T-cell (primary cell): ENCODE results near the gene SCGB2B2. TPM values are rescaled to one million over a fixed set of nuclear protein-coding genes. Genes with fewer than 3 reads are reported as not detected.
"Not testable (repeated sequence)": the region's sequence is repeated elsewhere in the genome, so short reads cannot be mapped to it uniquely, and the experiment has no call there.

Experiments
- ATAC-seq, 4 experiments: fragments of 200-7000 bp in 3 of 4; fragments of 150-1000 bp in 1 of 4; cut with Tn5 transposase; replicated peaks in 1 of 4; 1 replicate in 3 of 4; 2 replicates in 1 of 4; pipeline ENCODE4 v1.10.0; 2021; ENCODE audit warnings: moderate library complexity in 3 of 4, mild to moderate bottlenecking in 2 of 4, moderate number of reproducible peaks in 1 of 4
- CTCF ChIA-PET, 2 donors: fragments of 300-600 bp; sonication (Branson Sonifier 250); formaldehyde crosslinking; loops; one replicate each; lab custom pipeline; 2022; ENCODE audit warnings: antibody characterized with exemption in 2 of 2; lab: Charles Lee
- POLR2A ChIA-PET, 2 donors: fragments of 300-600 bp; sonication (Branson Sonifier 250); formaldehyde crosslinking; loops; one replicate each; lab custom pipeline; 2022; ENCODE audit warnings: antibody characterized with exemption in 2 of 2; lab: Charles Lee
- DNase-seq, 35 experiments: peaks; one replicate each; pipeline versions ENCODE4 v3.0.0 to v3.0.0-alpha.2; 2013 to 2023
- H3K27ac ChIP-seq: one replicate; pipeline ENCODE4 v1.5.1; 2013; ENCODE audit warnings: low read length
- H3K27me3 ChIP-seq, 2 experiments: replicated peaks in 1 of 2; 1 replicate in 1 of 2; 2 replicates in 1 of 2; pipeline versions ENCODE4 v1.6.1 to v1.7.0; 2013; ENCODE audit warnings: low read length in 1 of 2, mixed read lengths in 1 of 2; ENCODE audit not compliant: control insufficient read depth in 2 of 2, insufficient read depth in 2 of 2; ENCODE audit errors: extremely low read depth in 1 of 2
- H3K36me3 ChIP-seq, 2 donors: 1 replicate in 1 of 2; 2 replicates in 1 of 2; pipeline versions ENCODE4 v1.6.1 to v1.7.0; 2013; ENCODE audit warnings: low read length in 1 of 2; ENCODE audit not compliant: control insufficient read depth in 2 of 2, insufficient read depth in 1 of 2; ENCODE audit errors: extremely low read depth in 1 of 2
- H3K4me1 ChIP-seq, 2 experiments: 1 replicate in 1 of 2; 2 replicates in 1 of 2; pipeline versions ENCODE4 v1.6.1 to v1.7.0; 2013; ENCODE audit warnings: low read length in 2 of 2, mixed read lengths in 1 of 2; ENCODE audit not compliant: insufficient read depth in 2 of 2, control insufficient read depth in 1 of 2; ENCODE audit errors: extremely low read depth in 1 of 2
- H3K4me3 ChIP-seq, 2 donors: 1 replicate in 1 of 2; 2 replicates in 1 of 2; pipeline versions ENCODE4 v1.5.1 to v1.7.0; 2013; ENCODE audit warnings: mild to moderate bottlenecking in 2 of 2, low read length in 1 of 2, moderate library complexity in 1 of 2; ENCODE audit not compliant: control insufficient read depth in 1 of 2; ENCODE audit errors: extremely low read depth in 1 of 2
- H3K9me3 ChIP-seq: 2 replicates; pipeline ENCODE4 v1.7.0; 2013
- H3K27ac Mint-ChIP-seq, 2 donors: one replicate each; pipeline ENCODE4 v1.8.0; 2020 to 2021; ENCODE audit warnings: mild to moderate bottlenecking in 2 of 2, mixed read lengths in 2 of 2
- H3K27me3 Mint-ChIP-seq, 2 donors: one replicate each; pipeline ENCODE4 v1.8.0; 2021 to 2022; ENCODE audit warnings: mixed read lengths in 2 of 2
- H3K36me3 Mint-ChIP-seq: one replicate; pipeline ENCODE4 v1.8.0; 2021; ENCODE audit warnings: mixed read lengths
- H3K4me1 Mint-ChIP-seq, 3 donors: one replicate each; pipeline ENCODE4 v1.8.0; 2020 to 2022; ENCODE audit warnings: mixed read lengths in 3 of 3, mild to moderate bottlenecking in 1 of 3
- H3K4me3 Mint-ChIP-seq, 3 donors: one replicate each; pipeline ENCODE4 v1.8.0; 2020 to 2022; ENCODE audit warnings: mild to moderate bottlenecking in 3 of 3, mixed read lengths in 3 of 3, moderate library complexity in 3 of 3
- H3K9me3 Mint-ChIP-seq, 3 donors: one replicate each; pipeline ENCODE4 v1.8.0; 2020 to 2022; ENCODE audit warnings: mixed read lengths in 3 of 3
- WGBS: methylation state at CpG from one replicate; pipeline ENCODE4 v1.1.5; 2013; ENCODE audit warnings: missing lambda C conversion rate; ENCODE audit not compliant: insufficient coverage; 5-methylcytosine and 5-hydroxymethylcytosine counted together
- total RNA-seq, 35 experiments: library from RNA in 6 of 35; stranded (reverse) in 6 of 35; fragments of 120-200 nt in 1 of 35; gene quantifications; one replicate each; pipeline versions ENCODE4 v1.2.1 to v1.2.4 and lab custom pipeline; 2013 to 2026

SCGB2B2 gene
- total RNA-seq, 5 donors from 2014 or later (not counting 1 experiment from before 2014, with no cell fraction given): 0.16 to 1.4 (median 0.64) TPM

GRCh38 chr19:34687348-34687747 is 10.4 kb upstream of the SCGB2B2 start:
- Mint-ChIP-seq H3K36me3 (peaks cover 40% of the 10 kb centered on the region), H3K9me3 (peaks cover 10 to 69% (median 58%) of the 10 kb centered on the region in 3 donors), H3K4me3 (no peak overlapping the region), H3K27ac (no peak overlapping the region), H3K27me3 (peaks cover 7 to 17% of the 10 kb centered on the region in 2 donors), H3K4me1 (no peaks in the 10 kb centered on the region)
- no peaks in the 10 kb centered on the region for H3K27me3 ChIP-seq
- H3K36me3 ChIP-seq: peaks cover 0 to 16% of the 10 kb centered on the region in 2 donors
- H3K9me3 ChIP-seq: peaks cover 21% of the 10 kb centered on the region
- ChIA-PET CTCF (no interaction called here), POLR2A (no interaction called here)
- WGBS: 70% methylated on average over 2 of the region's 2 CpGs
- no peaks in the 10 kb centered on the region for H3K4me1 ChIP-seq
- H3K27ac ChIP-seq: no peak overlapping the region
- peak overlapping the region in 1 of 2 donors; percentile 23 for H3K4me3 ChIP-seq
- DNase-seq: no peak
- ATAC-seq: no peak

- Mint-ChIP-seq H3K36me3 (peaks cover 49% of the 10 kb centered on the region), H3K9me3 (peaks cover 10 to 73% (median 60%) of the 10 kb centered on the region in 3 donors), H3K27me3 (peaks cover 3 to 8% of the 10 kb centered on the region in 2 donors), H3K4me1 (no peaks in the 10 kb centered on the region), H3K4me3 (no peak overlapping the region), H3K27ac (no peak overlapping the region)
- POLR2A ChIA-PET: no interaction called here
- H3K36me3 ChIP-seq: peaks cover 0 to 20% of the 10 kb centered on the region in 2 donors
- H3K4me3 ChIP-seq: no peak overlapping the region
- no peak for DNase-seq
- H3K4me1 ChIP-seq: no peaks in the 10 kb centered on the region
- ATAC-seq: no peak
- CTCF ChIA-PET: no interaction called here
- H3K27me3 ChIP-seq: no peaks in the 10 kb centered on the region
- 100% methylated on average over 2 of the region's 5 CpGs for WGBS
- H3K27ac ChIP-seq: no peak overlapping the region
- H3K9me3 ChIP-seq: peaks cover 21% of the 10 kb centered on the region
These were observed 9.5 kb upstream of the SCGB2B2 start for GRCh38 chr19:34686455-34686854.

- H3K27ac ChIP-seq, POLR2A ChIA-PET, H3K4me1 Mint-ChIP-seq, H3K4me3 Mint-ChIP-seq, H3K4me3 ChIP-seq, H3K27me3 Mint-ChIP-seq, ATAC-seq, H3K27ac Mint-ChIP-seq, H3K27me3 ChIP-seq, DNase-seq, H3K4me1 ChIP-seq: not testable (repeated sequence)
- Mint-ChIP-seq H3K36me3 (peaks cover 59% of the 10 kb centered on the region), H3K9me3 (peaks cover 10 to 74% (median 58%) of the 10 kb centered on the region in 3 donors)
- WGBS: no CpG with 5 or more reads among the region's 5 CpGs
- Histone ChIP-seq H3K9me3 (peaks cover 21% of the 10 kb centered on the region), H3K36me3 (peaks cover 0 to 29% of the 10 kb centered on the region in 2 donors)
- CTCF ChIA-PET: interaction anchor here in 1 of 2 donors (0.6 kb wide), 1 partner anchor 46 kb away, joined by 3 read pairs; no protein-coding TSS in a partner anchor
These were observed 8.3 kb upstream of the SCGB2B2 start for GRCh38 chr19:34685266-34685665.

- 96% methylated on average over 7 of the region's 9 CpGs for WGBS
- H3K27me3 Mint-ChIP-seq: no peaks in the 10 kb centered on the region
- H3K4me1 ChIP-seq: peaks cover 6 to 19% of the 10 kb centered on the region in 2 experiments
- H3K36me3 Mint-ChIP-seq: peaks cover 74% of the 10 kb centered on the region
- H3K9me3 Mint-ChIP-seq: peaks cover 6 to 55% (median 41%) of the 10 kb centered on the region in 3 donors
- ATAC-seq: no peak
- H3K36me3 ChIP-seq: peaks cover 5 to 42% of the 10 kb centered on the region in 2 donors
- no peak for DNase-seq
- H3K4me3 Mint-ChIP-seq: no peak overlapping the region
- ChIA-PET CTCF (no interaction called here), POLR2A (no interaction called here)
- H3K27ac Mint-ChIP-seq: no peak overlapping the region
- H3K27me3 ChIP-seq: no peaks in the 10 kb centered on the region
- peaks cover 23 to 32% (median 28%) of the 10 kb centered on the region in 3 donors for H3K4me1 Mint-ChIP-seq
- peaks cover 10% of the 10 kb centered on the region for H3K9me3 ChIP-seq
- no peak overlapping the region for H3K27ac ChIP-seq
- no peak overlapping the region for H3K4me3 ChIP-seq
These were observed 4.5 kb upstream of the SCGB2B2 start for GRCh38 chr19:34681478-34681877.

- H3K36me3 Mint-ChIP-seq: peaks cover 45% of the 10 kb centered on the region
These were observed 1.5 kb upstream of the SCGB2B2 start for GRCh38 chr19:34678421-34678820.

GRCh38 chr19:34678085-34678412 is 1.1 kb upstream of the SCGB2B2 start:
- peaks cover 6 to 11% of the 10 kb centered on the region in 2 donors for H3K27me3 Mint-ChIP-seq
- WGBS: 12% methylated on average over 13 of the region's 20 CpGs
- peaks cover 27 to 34% (median 34%) of the 10 kb centered on the region in 3 donors for H3K4me1 Mint-ChIP-seq
- POLR2A ChIA-PET: interaction anchor here in 1 of 2 donors (0.6 kb wide), 1 partner anchor 15 kb away, joined by 3 read pairs; no protein-coding TSS in a partner anchor
- peaks cover 0 to 3% of the 10 kb centered on the region in 2 experiments for H3K27me3 ChIP-seq
- H3K36me3 Mint-ChIP-seq: peaks cover 41% of the 10 kb centered on the region
- ATAC-seq (no peak), DNase-seq (no peak)
- CTCF ChIA-PET: interaction anchor here (0.7 to 1.2 kb wide), 2 partner anchors 24 to 38 kb away, joined by 4 to 7 read pairs; no protein-coding TSS in a partner anchor
- H3K36me3 ChIP-seq: peaks cover 5 to 33% of the 10 kb centered on the region in 2 donors
- H3K4me1 ChIP-seq: peaks cover 9 to 23% of the 10 kb centered on the region in 2 experiments
- H3K27ac Mint-ChIP-seq: peak overlapping the region; percentile 86 to 100
- H3K27ac ChIP-seq: peak overlapping the region; percentile 87
- peak overlapping the region; percentile 82 to 95 for H3K4me3 ChIP-seq
- H3K4me3 Mint-ChIP-seq: peak overlapping the region; percentile 93 to 98 (median 98)
- no peaks in the 10 kb centered on the region for H3K9me3 ChIP-seq
- peaks cover 6 to 28% (median 22%) of the 10 kb centered on the region in 3 donors for H3K9me3 Mint-ChIP-seq

More at GRCh38 chr19:34678421-34678820, 1.5 kb upstream of the SCGB2B2 start:
- Histone ChIP-seq H3K4me3 (peak overlapping the region; percentile 82 to 95), H3K9me3 (no peaks in the 10 kb centered on the region), H3K36me3 (peaks cover 5 to 37% of the 10 kb centered on the region in 2 donors), H3K4me1 (peaks cover 9 to 23% of the 10 kb centered on the region in 2 experiments), H3K27ac (no peak overlapping the region), H3K27me3 (peaks cover 0 to 3% of the 10 kb centered on the region in 2 experiments)
- Mint-ChIP-seq H3K4me1 (peaks cover 27 to 34% (median 34%) of the 10 kb centered on the region in 3 donors), H3K4me3 (peak overlapping the region; percentile 93 to 98 (median 98)), H3K27ac (peak overlapping the region in 1 of 2 donors; percentile 65), H3K9me3 (peaks cover 6 to 29% (median 24%) of the 10 kb centered on the region in 3 donors), H3K27me3 (peaks cover 6 to 7% of the 10 kb centered on the region in 2 donors)
- ATAC-seq: no peak
- CTCF ChIA-PET: interaction anchor here in 1 of 2 donors (0.7 kb wide), 1 partner anchor 24 kb away, joined by 7 read pairs; no protein-coding TSS in a partner anchor
- no peak for DNase-seq
- POLR2A ChIA-PET: no interaction called here
- WGBS: 74% methylated on average over 10 of the region's 10 CpGs
